Common myeloid progenitor, CD34-positive (primary cell): ENCODE results near the gene TRIM44.

ENCODE experiments used
- CTCF ChIA-PET: fragments of 350-600 bp; sonication (Branson Sonifier 250); formaldehyde crosslinking; loops from one replicate; lab custom pipeline; 2021; ENCODE audit warnings: antibody characterized with exemption; lab: Charles Lee
- POLR2A ChIA-PET: fragments of 350-600 bp; sonication (Branson Sonifier 250); formaldehyde crosslinking; loops from one replicate; lab custom pipeline; 2021; ENCODE audit warnings: antibody characterized with exemption; lab: Charles Lee
- DNase-seq, 3 donors: peaks; one replicate each; pipeline versions ENCODE4 v3.0.0 to v3.0.0-alpha.2; 2013
- H3K27ac ChIP-seq, 2 experiments: 1 replicate in 1 of 2; 2 replicates in 1 of 2; pipeline ENCODE4 v1.7.0; 2013; ENCODE audit warnings: inconsistent platforms in 2 of 2, low read length in 2 of 2, mild to moderate bottlenecking in 2 of 2, low read depth in 1 of 2, moderate library complexity in 1 of 2; ENCODE audit not compliant: severe bottlenecking in 2 of 2, insufficient read depth in 1 of 2, poor library complexity in 1 of 2
- H3K27me3 ChIP-seq, 5 experiments: replicated peaks in 2 of 5; 1 replicate in 3 of 5; 2 replicates in 2 of 5; pipeline versions ENCODE4 v1.6.1 to v1.7.0; 2013; ENCODE audit warnings: low read length in 4 of 5, mild to moderate bottlenecking in 2 of 5, moderate library complexity in 2 of 5, inconsistent platforms in 1 of 5; ENCODE audit not compliant: insufficient read depth in 5 of 5, control insufficient read depth in 4 of 5
- H3K36me3 ChIP-seq, 4 experiments: 1 replicate in 2 of 4; 2 replicates in 2 of 4; pipeline versions ENCODE4 v1.6.1 to v1.7.0; 2013; ENCODE audit warnings: low read length in 3 of 4, control low read depth in 1 of 4, mild to moderate bottlenecking in 1 of 4; ENCODE audit not compliant: control insufficient read depth in 4 of 4, insufficient read depth in 4 of 4
- H3K4me1 ChIP-seq, 4 experiments: 1 replicate in 3 of 4; 2 replicates in 1 of 4; pipeline versions ENCODE4 v1.6.1 to v1.7.1; 2013; ENCODE audit warnings: low read length in 3 of 4, mild to moderate bottlenecking in 3 of 4, control low read depth in 1 of 4, inconsistent platforms in 1 of 4, moderate library complexity in 1 of 4; ENCODE audit not compliant: control insufficient read depth in 4 of 4, insufficient read depth in 4 of 4; ENCODE audit errors: control extremely low read depth in 1 of 4
- H3K4me3 ChIP-seq, 7 experiments: 1 replicate in 4 of 7; 2 replicates in 3 of 7; pipeline versions ENCODE4 v1.5.1 to v1.7.0; 2013; ENCODE audit warnings: mild to moderate bottlenecking in 7 of 7, low read length in 6 of 7, moderate library complexity in 6 of 7, inconsistent platforms in 2 of 7, low read depth in 2 of 7, control low read depth in 1 of 7; ENCODE audit not compliant: insufficient read depth in 4 of 7, control insufficient read depth in 1 of 7; ENCODE audit errors: extremely low read depth in 1 of 7
- H3K9me3 ChIP-seq, 5 experiments: 1 replicate in 4 of 5; 2 replicates in 1 of 5; pipeline versions ENCODE4 v1.6.1 to v1.7.1; 2013; ENCODE audit warnings: low read length in 4 of 5, mild to moderate bottlenecking in 2 of 5, inconsistent platforms in 1 of 5, low read depth in 1 of 5, moderate library complexity in 1 of 5; ENCODE audit not compliant: control insufficient read depth in 4 of 5, insufficient read depth in 2 of 5; ENCODE audit errors: control extremely low read depth in 1 of 5
- WGBS: methylation state at CpG from one replicate; pipeline ENCODE4 v1.1.5; 2013; ENCODE audit not compliant: insufficient coverage; 5-methylcytosine and 5-hydroxymethylcytosine counted together

Gene TRIM44

GRCh38 chr11:35798423-35798822 lies 135.8 kb downstream of the TRIM44 start:
- no peak for DNase-seq
- peaks cover 10 to 26% (median 15%) of the 10 kb centered on the region in 4 experiments for H3K4me1 ChIP-seq
- H3K4me3 ChIP-seq, result no peak overlapping the region
- no peaks in the 10 kb centered on the region for H3K9me3 ChIP-seq
- H3K27me3 ChIP-seq, result no peaks in the 10 kb centered on the region
- ChIA-PET CTCF (interaction anchor here (0.6 to 8.4 kb wide), 3 partner anchors 15 to 156 kb away, joined by 4 to 67 read pairs (median 4); no protein-coding TSS in a partner anchor), POLR2A (no interaction called here)
- no peaks in the 10 kb centered on the region for H3K36me3 ChIP-seq
- H3K27ac ChIP-seq, result no peak overlapping the region

- ChIA-PET CTCF (interaction anchor here (0.8 to 8.4 kb wide), 3 partner anchors 14 to 89 kb away, joined by 3 to 67 read pairs (median 4); no protein-coding TSS in a partner anchor), POLR2A (no interaction called here)
- no peaks in the 10 kb centered on the region for H3K36me3 ChIP-seq
- no peak overlapping the region for H3K4me3 ChIP-seq
- peaks cover 10 to 26% (median 15%) of the 10 kb centered on the region in 4 experiments for H3K4me1 ChIP-seq
- no peak for DNase-seq
- WGBS, result no CpG with 5 or more reads among the region's 1 CpG
- H3K27me3 ChIP-seq, result no peaks in the 10 kb centered on the region
- no peaks in the 10 kb centered on the region for H3K9me3 ChIP-seq
- H3K27ac ChIP-seq, result no peak overlapping the region
Measured at GRCh38 chr11:35798983-35799382, 136.4 kb downstream of the TRIM44 start.

GRCh38 chr11:35799655-35800054 lies 137.1 kb downstream of the TRIM44 start:
- ChIA-PET CTCF (interaction anchor here (0.8 to 8.4 kb wide), 4 partner anchors 9 to 90 kb away, joined by 3 to 67 read pairs (median 5); no protein-coding TSS in a partner anchor), POLR2A (interaction anchor here (1.2 kb wide), 1 partner anchor 23 kb away, joined by 3 read pairs; no protein-coding TSS in a partner anchor)
- 100% methylated on average over 2 of the region's 3 CpGs for WGBS
- Histone ChIP-seq H3K36me3 (no peaks in the 10 kb centered on the region), H3K9me3 (no peaks in the 10 kb centered on the region), H3K27ac (peak overlapping the region in 1 of 2 experiments; percentile 1), H3K27me3 (no peaks in the 10 kb centered on the region), H3K4me1 (peaks cover 10 to 26% (median 15%) of the 10 kb centered on the region in 4 experiments), H3K4me3 (no peak overlapping the region)
- DNase-seq, result no peak

DNA sequence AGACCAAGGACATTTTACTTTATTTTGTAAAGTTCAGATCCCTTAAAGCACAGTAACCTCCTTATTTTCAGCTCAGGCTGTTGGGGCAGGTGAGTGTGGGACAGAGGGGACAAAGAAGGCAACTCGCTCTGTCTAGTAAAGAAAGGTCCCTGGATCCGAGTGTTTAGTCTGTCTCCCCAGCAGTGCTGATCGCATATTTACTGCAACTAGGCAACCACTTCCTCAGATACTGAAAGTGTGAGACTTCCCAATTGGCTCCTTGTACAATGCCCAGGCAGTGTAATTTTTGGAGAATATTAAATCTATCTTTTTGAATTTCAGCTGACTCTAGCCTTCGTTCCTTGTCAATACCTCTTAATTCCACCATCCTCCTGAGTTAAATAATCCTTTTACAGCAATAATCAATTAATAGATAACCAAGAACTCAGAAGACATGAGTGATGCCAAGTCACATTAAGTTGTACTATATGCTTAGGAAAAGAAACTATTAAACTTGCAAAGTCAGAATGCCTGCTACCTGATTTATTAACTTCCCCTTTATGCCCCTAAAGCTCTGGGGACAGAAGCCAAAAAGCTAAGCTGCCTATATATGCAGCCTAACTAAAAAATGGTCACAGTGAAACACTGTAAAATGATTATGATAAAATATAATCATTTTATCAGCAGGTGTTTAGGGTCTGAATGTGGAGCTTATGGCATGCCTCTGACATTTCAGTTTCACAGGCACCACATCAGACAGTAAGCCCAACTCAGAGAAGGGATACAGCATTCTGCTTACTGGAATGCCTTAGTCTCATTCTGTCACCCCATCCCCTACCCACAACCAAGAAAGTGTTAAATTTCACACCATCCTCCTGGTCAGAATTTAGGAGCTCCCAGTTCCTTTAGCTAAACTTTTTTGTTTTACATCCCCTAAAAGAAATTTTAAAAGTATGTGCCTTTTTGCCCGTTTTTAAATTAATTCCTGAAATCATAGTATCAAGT lies 138.7 kb downstream of the TRIM44 start:
- Histone ChIP-seq H3K9me3 (no peaks in the 10 kb centered on the region), H3K4me3 (peak overlapping the region in 4 of 7 experiments; percentile 8 to 67 (median 45)), H3K4me1 (peaks cover 10 to 26% (median 15%) of the 10 kb centered on the region in 4 experiments), H3K27ac (peak overlapping the region; percentile 95 to 97), H3K36me3 (peaks cover 0 to 6% (median 2%) of the 10 kb centered on the region in 4 experiments), H3K27me3 (no peaks in the 10 kb centered on the region)
- DNase-seq, result peak; percentile 76 to 94 (median 91)
- CTCF ChIA-PET, result interaction anchor here (0.9 to 8.4 kb wide), 14 partner anchors 9 to 626 kb away, joined by 3 to 67 read pairs (median 4); no protein-coding TSS in a partner anchor
- WGBS, result 0% methylated on average over 1 of the region's 5 CpGs
- POLR2A ChIA-PET, result interaction anchor here (1.0 to 1.2 kb wide), 2 partner anchors 21 kb away, joined by 3 read pairs; no protein-coding TSS in a partner anchor

- POLR2A ChIA-PET, result no interaction called here
- H3K4me1 ChIP-seq, result peaks cover 10 to 26% (median 15%) of the 10 kb centered on the region in 4 experiments
- no peak overlapping the region for H3K27ac ChIP-seq
- H3K4me3 ChIP-seq, result no peak overlapping the region
- CTCF ChIA-PET, result interaction anchor here (0.9 to 8.4 kb wide), 6 partner anchors 10 to 289 kb away, joined by 3 to 67 read pairs (median 4); no protein-coding TSS in a partner anchor
- no peak for DNase-seq
- H3K9me3 ChIP-seq, result no peaks in the 10 kb centered on the region
- H3K36me3 ChIP-seq, result peaks cover 2 to 10% (median 5%) of the 10 kb centered on the region in 4 experiments
- WGBS, result 94% methylated on average over 2 of the region's 3 CpGs
- H3K27me3 ChIP-seq, result no peaks in the 10 kb centered on the region
Measured at GRCh38 chr11:35802221-35802620, 139.6 kb downstream of the TRIM44 start.

- no peak for DNase-seq
- POLR2A ChIA-PET, result no interaction called here
- H3K27me3 ChIP-seq, result no peaks in the 10 kb centered on the region
- H3K4me1 ChIP-seq, result peaks cover 10 to 26% (median 15%) of the 10 kb centered on the region in 4 experiments
- CTCF ChIA-PET, result interaction anchor here (1.1 to 8.4 kb wide), 5 partner anchors 9 to 289 kb away, joined by 3 to 67 read pairs (median 5); no protein-coding TSS in a partner anchor
- H3K4me3 ChIP-seq, result no peak overlapping the region
- H3K9me3 ChIP-seq, result no peaks in the 10 kb centered on the region
- no peak overlapping the region for H3K27ac ChIP-seq
- 96% methylated on average over 3 of the region's 3 CpGs for WGBS
- peaks cover 2 to 10% (median 5%) of the 10 kb centered on the region in 4 experiments for H3K36me3 ChIP-seq
Measured at GRCh38 chr11:35802672-35803071, 140.1 kb downstream of the TRIM44 start.
